Measurements from ENCODE around the gene DMP1.
"Not testable (repeated sequence)": the region's sequence is repeated elsewhere in the genome, so short reads cannot be mapped to it uniquely, and the experiment has no call there.

The DMP1 gene

DNA sequence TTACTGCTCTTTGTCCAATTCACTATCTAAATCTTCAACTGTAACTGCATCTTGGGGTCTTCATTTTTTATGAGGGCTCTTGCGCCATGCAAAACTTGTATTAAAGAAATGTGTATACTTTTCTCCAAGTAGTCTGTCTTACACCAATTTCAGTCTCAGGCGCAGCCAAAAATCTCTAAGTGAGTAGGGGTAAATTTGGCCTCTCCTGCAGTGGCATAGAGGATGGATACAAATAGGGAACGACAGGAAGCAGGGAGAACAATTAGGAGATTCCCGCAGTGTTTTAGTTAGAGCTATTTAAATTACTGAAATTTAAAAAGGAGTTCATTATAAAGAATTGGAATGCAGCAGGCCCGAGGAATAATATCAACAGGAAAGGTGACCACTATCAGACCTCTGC is 30.2 kb downstream of the DMP1 start:
- DNase-seq (ENCODE audit: low read depth in 2 of 2) = no peak

DNA sequence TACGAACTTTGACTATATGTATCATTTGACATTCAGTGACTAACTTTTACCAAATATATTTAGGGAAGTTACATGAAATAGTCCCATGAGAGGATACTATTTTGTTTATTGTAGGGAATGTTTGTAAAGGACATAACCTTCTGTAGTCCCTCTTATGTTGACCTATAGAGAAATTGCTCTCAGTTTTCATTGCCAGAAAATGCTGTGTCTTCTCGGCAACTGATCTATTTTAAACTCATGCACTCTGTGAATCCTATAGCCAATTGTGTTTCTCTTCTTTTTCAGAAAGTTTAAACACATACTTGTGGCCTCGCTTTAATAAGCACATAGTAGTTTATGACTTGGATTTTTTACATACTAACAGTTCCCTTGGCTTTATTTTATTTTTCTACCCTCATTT is 38.2 kb downstream of the DMP1 start:
- DNase-seq (ENCODE audit: low read depth in 2 of 2) = no peak

DNA sequence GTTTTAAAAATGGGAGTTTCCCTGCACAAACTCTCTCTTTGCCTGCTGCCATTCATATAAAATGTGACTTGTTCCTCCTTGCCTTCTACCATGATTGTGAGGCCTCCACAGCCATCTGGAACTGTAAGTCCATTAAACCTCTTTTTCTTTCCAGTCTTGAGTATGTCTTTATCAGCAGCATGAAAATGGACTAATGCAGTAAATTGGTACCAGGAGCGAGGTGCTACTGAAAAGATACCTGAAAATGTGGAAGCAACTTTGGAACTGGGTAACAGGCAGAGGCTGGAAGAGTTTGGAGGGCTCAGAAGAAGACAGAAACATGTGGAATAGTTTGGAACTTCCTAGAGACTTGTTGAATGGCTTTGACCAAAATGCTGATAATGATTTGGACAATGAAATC is 40.9 kb downstream of the DMP1 start:
- DNase-seq (ENCODE audit: low read depth in 2 of 2) = not testable (repeated sequence)

DNA sequence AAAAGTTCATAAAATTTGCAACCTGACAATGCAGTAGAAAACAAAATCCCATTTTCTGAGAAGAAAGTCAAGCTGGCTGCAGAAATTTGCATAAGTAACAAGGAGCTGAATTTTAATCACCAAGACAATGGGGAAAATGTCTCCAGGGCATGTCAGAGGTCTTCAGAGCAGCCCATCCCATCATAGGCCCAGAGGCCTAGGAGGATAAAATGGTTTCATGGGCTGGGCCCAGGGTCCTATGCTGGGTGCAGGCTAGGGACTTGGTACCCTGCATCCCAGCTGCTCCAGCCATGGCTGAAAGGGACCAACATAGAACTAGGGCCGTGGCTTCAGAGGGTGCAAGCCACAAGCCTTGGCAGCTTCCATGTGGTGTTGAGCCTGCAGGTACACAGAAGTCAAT is 42.0 kb downstream of the DMP1 start:
- not testable (repeated sequence) for DNase-seq (ENCODE audit: low read depth in 2 of 2)

DNA sequence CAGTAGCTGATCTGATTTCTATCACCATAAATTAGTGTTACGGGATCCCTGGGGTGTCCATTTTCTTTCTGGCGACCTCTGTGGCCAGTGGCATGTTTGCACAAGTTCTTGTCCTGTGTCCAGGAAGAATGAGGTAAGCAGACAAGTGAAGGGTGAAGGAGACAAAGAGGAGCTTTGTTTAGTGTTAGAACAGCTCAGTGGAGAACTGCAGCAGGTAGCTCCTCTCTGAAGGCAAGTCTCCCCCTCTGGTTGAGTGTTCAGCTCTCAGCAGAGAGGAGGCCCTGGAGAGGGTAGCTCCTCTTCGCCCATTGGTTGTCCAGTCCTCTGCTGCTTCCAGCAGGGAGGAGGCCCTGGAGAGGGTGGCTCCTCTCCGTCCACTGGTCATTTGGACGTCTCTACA is 47.2 kb downstream of the DMP1 start:
- no peak for DNase-seq (ENCODE audit: low read depth in 2 of 2)

DNA sequence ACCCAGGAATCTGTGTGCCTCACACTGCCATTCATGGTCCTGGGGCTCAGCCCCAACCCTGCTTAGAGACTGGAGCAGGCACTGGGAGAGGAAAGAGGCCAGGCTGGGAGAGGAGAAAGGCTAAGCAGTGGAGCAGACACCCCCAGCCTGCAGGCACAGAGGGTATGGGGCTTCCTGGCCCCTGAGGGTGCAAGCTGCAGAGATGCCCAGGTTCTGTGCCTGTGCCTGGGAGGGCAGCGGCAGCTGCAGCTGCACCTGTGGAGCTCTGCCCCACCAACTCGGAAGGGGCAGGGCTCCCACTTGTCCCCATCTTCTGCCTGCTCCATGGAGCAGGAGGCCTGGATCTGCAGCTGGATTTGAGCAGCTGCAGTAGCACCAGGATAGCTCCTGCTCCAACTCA is 47.9 kb downstream of the DMP1 start:
- DNase-seq (ENCODE audit: low read depth in 2 of 2) = no peak

DNA sequence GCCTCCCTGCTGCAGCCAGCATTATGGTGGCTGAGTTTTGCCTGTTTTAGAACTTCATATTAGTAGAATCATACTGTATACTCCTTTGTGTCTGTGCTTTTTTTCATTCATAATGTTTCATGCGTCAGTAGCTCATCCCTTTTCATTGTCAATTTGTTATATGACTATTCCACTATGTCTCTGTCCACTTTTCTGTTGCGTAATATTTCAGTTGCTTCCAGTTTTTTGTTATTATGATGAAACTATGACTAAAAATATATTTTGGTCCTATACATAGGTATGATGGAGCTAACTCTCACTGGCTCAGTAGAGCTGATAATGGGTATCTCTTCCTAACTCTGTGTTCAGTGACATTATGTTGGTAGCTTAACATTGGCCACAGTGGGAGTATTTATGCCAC is 48.3 kb downstream of the DMP1 start:
- no peak for DNase-seq (ENCODE audit: low read depth in 2 of 2)

DNA sequence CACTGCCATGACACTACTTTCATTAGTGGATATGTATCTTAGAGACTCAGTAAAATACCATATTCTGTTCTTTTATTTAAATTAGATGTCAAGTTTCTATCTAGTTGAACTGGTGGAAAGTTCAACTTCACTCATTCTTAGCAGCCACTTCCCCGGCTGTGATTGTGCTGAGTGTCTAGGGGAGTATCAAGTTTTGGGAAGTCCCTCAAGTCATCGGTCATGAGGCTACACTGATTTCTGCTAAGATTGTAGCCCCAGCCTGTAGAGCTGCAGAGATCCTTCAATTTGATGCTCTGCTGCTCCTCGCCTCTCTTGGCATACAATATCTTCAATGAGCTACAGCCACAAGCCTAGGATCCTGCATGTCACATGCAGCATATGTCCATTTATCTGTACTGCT is 53.9 kb downstream of the DMP1 start:
- no peak for DNase-seq (ENCODE audit: low read depth in 2 of 2)

DNA sequence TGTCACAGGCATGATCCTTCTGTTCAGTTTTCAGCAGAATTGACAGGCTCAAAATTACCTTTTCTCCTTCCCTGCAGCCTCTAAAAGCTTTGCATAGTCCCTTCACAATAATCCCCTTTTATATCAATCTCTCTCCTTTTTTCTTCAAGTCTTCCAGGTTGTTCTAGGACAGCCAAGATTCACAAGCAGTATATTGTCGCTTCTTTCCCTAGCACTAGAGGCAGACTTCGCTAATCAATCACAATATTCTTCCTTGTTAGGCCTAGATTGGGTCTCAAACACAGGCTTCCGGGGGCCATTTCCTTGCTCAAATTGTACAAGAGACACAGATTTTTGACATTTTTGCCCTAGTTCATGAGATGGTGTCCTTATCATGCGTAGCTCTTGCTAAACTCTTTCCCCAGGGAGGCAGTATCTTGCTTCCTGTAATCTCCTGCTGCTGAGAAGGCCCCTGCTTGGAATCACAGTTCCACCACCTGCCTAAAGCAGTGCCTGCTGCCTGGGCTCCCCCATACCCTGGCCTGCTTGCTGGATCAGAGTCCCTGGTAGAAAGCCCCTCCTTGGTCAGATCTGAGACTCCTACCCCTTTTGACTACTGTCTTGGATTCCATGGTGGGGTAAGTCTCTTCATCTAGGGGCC is 57.3 kb downstream of the DMP1 start:
- DNase-seq (ENCODE audit: low read depth in 2 of 2) = no peak

Measured in stimulated activated CD4-positive, alpha-beta T cell treated with anti-CD3 and anti-CD28 coated beads, Interleukin-15, amount 100 ng/mL, for 48 hours (primary cell).